Panc1 (cell line): Measurements from ENCODE around the gene GFY.

Experiments
- CTCF ChIP-seq: fragments of 450-650 bp; IDR thresholded peaks from 2 replicates; pipeline ENCODE4 v1.5.1; 2017; ENCODE audit warnings: mild to moderate bottlenecking
- POLR2AphosphoS5 ChIP-seq: IDR thresholded peaks from 2 replicates; pipeline ENCODE4 v1.6.1; 2012; ENCODE audit warnings: mild to moderate bottlenecking, low read depth, low read length, moderate library complexity
- REST ChIP-seq, 2 experiments: IDR thresholded peaks; 2 replicates each; pipeline ENCODE4 v1.6.1; 2011 to 2012; ENCODE audit warnings: low read depth in 2 of 2, control low read depth in 1 of 2, low read length in 1 of 2, mild to moderate bottlenecking in 1 of 2, moderate library complexity in 1 of 2; ENCODE audit not compliant: insufficient read depth in 1 of 2

- TF ChIP-seq CTCF (no peak), POLR2AphosphoS5 (no peak), REST (IDR thresholded peaks at IDR 0.05; ENCODE audit: insufficient read depth in 1 of 2, low read depth in 2 of 2, low read length in 1 of 2) (no peak)
Measured at GRCh38 chr19:49436381-49437017, 11.3 kb downstream of the GFY start.
